Stimulated activated CD4-positive, alpha-beta T cell treated with anti-CD3 and anti-CD28 coated beads, TNF-alpha, amount 100 ng/mL, for 24 hours (primary cell): ENCODE measurements around the gene DDX41.
"Not testable (repeated sequence)": the region's sequence is repeated elsewhere in the genome, so short reads cannot be mapped to it uniquely, and the experiment has no call there.

ENCODE experiments used
- DNase-seq, 3 experiments: peaks; one replicate each; pipeline ENCODE4 v3.0.0-alpha.2; 2020; ENCODE audit warnings: low read depth in 3 of 3

Gene DDX41

DNA sequence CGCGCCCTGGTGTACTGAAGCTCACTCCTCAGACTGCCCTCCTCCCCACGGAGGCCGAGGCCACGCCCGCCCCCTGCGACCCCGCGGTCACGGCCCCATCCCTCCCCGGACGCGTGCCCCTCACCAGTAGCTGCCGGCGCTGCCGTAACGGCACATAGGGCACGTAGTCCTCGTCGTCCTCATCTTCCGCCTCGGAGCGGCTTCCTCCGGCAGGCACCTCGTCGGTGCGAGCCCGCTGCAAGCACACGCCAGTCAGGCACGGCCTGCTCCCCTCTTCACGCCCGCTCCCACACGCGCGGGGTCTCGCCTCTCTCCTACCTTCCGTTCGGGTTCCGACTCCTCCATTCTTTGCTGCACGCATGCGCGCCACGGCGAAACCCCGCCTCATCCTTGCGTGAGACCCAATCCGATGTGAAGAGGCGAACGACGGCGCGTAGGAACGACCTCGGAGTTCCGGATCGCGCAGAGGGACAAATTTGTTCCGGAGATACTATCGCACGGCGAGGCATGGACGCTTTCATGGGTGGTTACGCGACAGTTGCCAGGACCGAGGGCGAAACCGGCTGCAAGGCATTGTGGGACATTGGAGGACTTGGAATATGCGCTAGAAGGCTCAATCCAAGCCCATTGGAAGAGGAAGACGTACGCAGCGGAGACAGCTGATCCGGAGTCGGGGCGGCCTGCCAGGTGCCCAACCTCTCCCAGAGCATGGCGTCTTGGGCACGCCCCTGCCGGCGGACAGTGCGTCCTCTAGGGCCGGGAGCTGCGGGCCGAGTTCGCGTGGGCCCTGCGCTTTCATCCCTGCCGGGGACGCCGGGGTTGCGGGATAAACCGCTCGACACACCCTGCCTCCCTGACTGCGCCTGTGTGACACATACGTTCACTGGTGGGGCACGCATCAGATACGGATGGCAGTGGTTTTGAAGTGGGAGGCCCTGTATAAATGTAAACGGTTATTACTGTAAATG is at the start of gene DDX41:
Gene DDX41, minus strand, starts transcription at position 361 of the 968 bp plus-strand sequence. Its CDS starts 16 bp downstream, at position 345.
- peak; percentile 93 to 96 (median 95) for DNase-seq

DNA sequence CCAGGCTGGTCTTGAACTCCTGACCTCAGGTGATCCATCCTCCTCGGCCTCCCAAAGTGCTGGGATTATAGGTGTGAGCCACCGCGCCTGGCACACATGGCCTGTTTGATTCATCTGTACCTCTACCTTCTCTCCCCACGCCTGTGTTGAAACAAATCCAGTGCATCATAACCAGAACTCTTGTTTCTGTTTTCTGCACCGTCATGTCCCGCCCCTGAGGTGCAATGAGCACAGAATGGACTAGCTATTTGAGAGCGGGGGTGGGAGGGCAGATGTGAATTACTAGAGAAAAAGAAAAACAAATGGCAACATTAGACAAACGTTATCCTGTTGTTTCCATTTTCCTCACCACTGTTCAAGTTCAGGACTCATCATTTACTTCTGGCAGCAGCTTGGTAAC is 48.3 kb upstream of the DDX41 start:
- DNase-seq: no peak

DNA sequence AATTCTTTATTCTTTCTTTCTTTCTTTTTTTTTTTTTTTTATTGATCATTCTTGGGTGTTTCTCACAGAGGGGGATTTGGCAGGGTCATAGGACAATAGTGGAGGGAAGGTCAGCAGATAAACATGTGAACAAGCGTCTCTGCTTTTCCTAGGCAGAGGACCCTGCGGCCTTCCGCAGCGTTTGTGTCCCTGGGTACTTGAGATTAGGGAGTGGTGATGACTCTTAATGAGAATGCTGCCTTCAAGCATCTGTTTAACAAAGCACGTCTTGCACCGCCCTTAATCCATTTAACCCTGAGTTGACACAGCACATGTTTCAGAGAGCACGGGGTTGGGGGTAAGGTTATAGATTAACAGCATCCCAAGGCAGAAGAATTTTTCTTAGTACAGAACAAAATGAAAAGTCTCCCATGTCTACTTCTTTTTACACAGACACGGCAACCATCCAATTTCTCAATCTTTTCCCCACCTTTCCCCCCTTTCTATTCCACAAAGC is 42.7 kb upstream of the DDX41 start:
- DNase-seq: not testable (repeated sequence)

DNA sequence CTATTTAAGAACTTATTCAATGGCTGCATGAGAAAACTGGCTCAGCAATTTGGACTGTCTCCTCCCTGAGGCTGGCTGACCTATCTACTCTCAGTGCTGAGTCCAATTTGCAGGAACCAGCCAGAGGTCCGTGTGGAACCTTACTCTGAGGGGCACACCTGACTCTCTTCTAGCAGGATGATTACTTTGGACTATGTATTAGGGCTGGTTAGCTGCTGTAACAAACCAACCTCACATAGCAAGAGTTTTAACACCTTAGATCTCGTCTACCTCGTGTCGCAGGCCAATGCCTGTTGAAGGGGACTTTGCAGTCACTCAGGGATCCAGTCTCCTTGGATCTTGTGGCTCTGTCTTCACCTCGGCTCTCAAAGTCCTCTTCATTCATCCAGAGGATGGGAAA is 41.0 kb upstream of the DDX41 start:
- DNase-seq: no peak

DNA sequence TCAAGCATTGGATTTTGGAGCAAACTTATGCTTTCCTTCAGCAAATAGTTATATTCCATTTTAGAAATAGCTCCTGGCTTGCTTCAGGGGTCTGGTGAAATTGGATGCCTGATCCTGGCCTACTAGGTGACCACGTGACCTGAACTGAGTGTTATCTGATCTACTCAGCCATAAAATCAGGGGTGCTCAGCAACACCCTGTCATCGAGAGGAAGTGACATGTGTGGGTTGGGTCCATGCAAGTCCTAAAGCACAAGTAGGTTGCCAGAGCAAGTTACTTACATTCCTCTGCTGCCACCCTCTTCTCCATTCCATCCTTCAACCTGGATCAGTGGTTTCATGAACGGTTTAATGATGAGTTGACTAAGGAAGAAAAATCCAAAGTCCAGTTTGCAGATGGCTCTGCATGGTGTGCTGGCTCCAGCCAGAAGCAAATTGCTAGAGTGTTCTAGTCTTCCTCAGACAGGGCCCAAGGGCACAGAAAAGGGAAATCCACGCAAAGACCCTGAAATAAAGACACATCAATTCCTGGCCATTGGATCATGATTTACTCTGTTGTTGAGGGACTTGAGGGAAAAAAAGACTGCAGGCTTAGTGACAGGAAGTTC is 40.4 kb upstream of the DDX41 start:
- DNase-seq: no peak

DNA sequence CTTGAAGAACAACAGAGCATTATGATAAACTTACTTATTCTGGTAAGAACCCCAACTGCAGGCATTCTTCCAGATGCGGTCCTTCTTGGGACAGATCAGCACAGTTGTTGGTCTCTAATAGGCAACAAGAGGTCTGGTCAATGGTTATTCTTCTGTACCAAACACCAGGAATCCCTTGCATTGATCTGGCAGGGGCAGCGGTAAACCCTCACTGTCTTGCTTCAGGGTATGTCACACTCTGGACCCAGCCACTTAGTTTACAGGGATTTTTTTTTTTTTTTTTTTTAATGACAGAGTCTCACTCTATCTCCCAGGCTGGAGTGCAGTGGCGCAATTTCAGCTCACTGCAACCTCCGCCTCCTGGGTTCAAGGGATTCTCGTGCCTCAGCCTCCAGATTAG is 38.9 kb upstream of the DDX41 start:
- DNase-seq: no peak

DNA sequence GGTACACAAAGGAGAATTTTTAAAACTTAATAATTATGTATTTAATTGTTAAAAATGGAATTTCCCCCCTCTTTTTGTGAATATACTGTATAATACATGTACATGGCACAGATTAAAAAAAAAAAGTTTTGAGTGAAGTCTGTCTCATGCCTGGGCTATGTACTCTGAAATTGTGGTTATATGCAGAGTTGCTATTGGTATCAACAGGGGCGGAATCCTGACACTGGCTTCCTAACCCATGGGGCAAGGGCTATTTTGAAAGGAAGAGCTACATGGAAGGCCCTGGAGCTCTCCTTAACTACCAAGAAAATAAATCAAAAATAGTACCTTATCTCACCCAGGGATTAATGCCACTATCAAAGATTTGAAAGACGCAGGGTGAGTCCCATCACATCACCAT is 38.5 kb upstream of the DDX41 start:
- DNase-seq: no peak

DNA sequence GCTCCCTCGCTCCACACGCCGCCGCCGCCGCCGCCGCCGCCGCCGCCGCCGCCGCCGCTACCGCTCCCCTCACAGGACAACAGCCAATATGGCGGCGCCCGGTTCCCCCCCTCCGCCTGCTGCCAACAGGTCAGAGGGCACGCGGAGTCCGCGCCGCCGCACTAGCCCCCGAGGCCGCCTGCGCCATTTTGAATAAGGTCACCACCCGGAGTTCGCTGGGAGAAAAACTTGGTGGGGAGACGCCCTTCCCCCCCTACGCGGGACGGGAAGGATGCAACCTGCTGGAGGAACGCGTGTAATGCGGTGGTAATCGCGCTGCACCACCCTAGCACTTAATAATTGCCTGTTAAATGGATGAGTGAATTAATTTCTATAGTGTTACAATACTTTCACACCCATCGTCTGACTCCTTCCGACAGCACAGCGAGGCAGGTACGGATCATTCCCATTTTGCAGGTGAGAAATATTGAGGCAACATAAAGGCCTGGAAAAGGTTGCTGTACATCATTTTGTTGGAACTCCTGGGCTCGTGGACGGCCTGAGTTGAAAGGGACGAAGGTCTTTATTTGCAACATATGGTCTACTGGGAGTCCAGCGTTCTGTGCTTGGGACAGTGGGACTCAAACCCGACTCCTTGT is 37.8 kb upstream of the DDX41 start, which contains the start of gene FAM193B:
Gene FAM193B, minus strand, starts transcription at position 90 of the 638 bp plus-strand sequence. CDS start 105 bp downstream, outside the sequence.
- DNase-seq: peak; percentile 89 to 96 (median 91)

DNA sequence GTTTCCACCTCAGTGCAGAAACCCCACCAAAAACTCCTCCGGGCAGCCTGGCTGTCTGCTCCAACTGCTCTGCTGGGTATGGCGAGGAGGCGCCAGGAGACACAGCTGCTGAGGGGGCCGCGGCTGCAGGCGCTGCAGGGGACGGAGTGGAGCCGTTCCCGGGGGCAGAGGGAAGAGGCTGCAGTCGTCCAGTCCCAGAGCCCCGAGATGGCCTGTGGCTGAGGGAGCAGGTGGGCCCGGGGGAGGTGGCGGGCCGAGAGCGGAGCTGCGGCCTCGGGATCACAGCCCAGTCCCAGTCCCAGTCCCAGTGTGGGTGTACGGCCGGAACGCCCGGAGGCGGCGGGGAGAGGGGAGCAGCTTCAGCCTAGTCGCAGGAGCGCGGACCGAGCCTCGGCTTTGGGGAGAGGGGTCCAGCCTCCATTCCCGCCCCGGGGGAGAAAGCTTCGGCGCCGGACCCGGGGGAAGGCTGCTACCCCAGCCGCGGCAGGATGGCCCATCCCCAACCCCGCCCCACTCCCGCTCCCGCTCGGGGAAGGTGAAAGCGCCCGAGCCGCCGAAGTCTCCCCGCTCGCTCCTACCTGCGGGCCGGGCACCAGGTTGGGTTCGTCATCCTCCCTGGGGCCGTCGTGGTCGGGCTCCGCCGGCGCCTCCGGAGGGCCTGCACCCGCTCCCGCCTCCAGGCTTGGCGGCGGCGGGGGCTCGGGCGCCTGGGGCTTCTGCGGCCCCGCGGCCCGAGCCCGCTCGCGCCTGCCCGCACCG is 37.1 kb upstream of the DDX41 start:
- peak; percentile 9 to 38 (median 12) for DNase-seq

DNA sequence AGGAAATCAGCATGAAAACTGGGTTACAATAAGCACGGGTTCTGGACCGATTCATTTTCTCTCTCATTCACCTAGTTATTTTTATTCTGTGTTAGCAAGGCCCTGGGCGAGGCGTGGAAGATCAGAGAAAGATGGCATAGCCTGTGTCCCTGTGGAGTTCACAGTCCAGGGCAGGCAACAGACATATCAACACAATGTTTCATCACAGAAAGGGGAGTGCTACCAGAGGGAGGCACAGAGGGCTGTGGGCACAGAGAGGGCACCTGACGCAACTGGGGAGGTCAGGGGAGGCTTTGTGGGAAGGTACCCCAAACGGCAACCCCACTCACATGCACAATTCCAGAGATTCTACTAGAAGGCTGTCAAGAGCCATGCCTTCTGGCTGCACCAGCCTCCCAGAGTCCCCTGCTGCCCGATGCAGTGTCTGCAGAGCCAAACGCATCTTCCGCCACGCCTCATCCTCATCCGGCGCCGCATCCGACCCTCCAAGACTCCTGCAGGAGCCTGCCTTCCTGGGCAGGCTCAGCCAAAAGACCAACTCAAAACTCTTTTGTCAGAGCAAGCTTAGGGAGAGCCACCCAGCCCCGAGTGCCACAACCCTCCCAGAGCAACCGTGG is 36.2 kb upstream of the DDX41 start:
- no peak for DNase-seq

DNA sequence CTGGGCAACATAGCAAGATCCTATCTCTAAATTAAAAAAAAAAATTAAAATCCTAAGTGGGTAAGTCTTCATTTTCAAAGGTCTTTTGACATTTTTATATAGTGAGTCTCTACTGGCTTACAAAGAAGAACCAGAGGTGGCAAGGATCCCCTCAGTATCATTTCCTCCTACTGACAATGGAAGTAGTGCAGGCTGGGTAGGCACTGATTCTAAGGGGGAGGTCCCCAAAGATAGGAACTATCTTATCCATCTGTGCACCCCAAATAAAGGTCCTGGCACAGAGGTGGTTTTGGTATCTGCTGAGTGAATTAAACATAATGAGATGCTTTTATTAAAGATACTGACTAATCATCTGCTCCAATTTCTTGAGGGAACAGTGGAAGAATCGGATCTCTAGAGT is 33.4 kb upstream of the DDX41 start:
- no peak for DNase-seq

DNA sequence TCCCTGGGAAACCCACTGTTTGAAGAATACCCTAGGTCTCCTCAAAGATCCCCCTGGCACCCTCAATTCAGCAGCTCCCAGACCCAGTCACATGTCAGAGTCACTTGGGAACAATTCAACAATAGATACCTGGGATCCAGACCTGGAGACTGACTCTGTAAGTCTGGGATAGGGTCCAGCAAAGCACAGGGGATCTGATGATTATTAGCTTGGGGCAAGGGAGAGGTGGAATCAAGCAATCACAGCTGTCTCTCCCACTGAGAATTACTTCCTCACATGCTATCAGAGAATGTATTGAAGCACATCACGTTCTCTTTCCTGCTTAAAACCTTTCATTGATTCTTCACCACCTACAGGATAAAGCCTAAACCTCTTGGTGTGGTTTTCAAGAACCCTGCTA is 31.7 kb upstream of the DDX41 start:
- DNase-seq: no peak

DNA sequence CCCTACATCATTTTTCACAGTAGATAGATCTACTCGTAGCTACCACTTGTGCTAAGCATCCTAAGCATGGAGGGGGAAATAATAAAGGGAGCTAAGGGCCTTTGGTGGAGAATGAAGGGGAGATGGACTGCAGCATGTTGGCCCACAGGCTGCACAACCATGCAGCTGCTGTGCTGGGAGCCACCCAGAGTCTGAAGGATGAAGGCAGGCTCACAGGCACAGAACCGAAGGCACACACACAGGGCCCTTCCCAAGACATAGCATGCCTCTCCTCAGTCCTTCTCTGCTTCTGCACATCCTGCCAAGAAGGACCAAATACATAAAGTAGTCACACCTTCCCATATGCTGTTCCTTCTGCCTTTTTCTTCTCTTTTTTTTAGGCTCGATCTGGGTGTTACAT is 31.0 kb upstream of the DDX41 start:
- no peak for DNase-seq

DNA sequence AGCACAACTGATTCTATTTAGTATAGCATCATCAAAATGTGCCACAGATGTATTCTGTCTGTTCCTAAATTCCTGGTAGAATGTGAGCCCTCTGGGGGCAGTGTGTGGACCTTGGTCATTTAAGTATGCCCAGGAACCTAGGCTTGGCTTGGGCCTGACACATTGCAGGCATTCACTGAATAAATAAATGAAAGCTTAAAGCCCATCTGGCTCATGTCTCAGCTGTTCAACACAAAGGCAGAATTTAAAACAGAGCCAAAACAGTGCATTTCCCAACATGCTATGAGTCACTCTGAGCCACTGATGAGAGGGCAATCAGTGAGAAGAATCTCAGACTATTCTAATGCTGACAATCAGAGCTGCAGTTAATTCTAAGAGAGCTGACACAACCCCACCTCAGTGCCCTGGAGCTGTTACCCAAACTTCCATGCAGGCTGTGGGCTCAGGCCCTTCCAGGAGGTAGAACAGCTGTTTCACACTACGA is 29.5 kb upstream of the DDX41 start:
- DNase-seq: no peak

DNA sequence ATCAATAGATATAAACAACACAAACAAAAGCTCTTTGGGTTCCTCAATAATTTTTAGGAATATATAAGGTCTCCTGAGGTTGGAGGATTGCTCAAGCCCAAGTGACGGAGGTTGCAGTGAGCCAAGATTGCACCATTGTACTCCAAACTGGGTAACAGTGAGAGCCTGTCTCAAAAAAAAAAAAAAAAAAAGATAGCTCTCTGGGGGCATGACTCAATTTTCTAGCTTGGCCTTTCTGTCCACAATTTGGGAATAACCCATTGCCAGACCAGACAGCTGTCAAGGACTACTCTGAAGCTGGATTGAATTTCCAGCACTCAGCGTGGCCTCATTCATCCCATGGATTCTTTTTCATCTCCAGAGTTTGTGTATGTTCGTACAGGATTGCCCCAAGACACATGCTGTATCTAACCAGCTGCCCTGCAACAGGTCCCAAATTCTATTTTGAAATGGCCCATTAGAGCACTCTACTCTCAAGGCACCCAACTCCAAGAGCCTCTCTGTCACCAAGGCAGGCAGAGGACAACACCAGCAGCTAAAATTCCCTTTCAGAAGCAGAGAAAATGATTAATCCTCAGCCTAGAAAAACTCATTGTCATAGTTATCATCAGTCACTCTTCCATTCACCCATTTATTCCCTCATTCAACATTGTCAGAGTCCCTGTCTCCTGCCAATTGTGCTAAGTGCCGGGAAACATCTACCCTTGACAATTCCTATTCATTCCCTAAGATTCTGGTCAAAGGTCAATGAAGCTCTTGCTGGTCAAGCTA is 28.9 kb upstream of the DDX41 start:
- DNase-seq: no peak

DNA sequence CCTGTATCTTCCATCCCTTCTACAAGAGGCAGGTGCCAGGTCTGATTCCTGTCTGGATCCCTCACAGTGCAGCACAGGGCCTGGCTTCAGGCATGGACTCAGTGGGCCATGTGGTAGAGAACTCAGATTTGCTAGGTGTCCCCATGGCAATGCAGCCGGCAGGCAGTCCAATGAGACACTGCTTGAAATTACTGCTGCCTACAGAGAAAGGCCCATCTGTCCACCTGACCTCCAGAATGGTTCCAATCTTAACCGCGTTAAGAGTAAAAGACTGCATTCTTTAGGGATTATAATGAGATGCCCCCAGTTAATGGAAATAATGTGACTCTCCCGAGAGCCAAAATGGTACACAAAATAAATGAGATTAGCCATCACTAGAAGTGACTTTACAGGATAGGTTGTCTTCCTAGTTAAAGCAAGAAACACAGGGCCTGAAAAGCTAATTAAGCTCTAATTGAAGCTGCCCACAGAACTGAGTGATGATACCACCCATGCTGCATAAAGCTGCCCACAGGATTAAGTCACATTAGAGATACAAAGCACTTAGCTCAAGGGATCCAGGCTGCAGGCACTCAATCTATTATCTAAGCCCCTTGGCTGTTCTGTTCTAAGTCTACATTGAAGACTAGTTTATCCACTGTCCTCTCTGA is 26.2 kb upstream of the DDX41 start:
- DNase-seq: no peak

DNA sequence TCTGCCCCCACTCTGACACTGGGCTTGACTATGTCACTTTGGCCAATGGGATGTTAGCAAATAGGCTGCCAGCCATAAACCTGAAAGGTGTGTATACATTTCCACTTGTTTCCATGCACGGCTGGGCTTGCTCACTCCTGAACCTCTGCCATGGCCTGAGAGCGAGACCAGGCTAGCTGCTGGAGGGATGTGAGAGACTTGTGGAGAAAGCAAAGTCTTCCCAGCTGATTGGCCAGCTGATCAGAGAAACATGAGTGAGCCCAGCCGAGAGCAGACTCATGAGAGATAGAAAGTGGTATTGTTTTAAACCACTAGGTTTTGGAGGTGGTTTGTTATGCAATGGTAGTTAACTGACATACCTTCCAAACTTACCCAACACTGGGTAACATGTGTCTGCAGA is 23.7 kb upstream of the DDX41 start:
- DNase-seq: no peak

DNA sequence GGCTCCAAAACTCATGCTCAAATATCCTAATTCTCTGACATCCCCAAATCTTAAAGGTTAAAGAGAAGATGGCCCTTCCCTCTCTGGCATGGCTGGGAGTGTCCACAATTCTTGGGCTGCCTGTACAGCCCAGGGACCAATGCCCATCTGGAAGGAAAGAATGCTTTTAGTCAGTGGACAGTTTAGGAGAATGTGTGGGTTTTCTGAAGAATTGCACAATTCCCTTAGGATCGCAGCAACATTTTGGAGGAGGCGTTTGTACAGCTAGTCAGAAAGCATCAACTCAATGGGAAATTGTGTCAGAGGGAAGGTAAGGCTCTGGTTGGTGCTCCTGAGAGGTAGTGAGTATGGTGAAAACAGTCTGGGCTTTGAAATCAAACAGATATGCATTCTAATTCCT is 22.6 kb upstream of the DDX41 start:
- no peak for DNase-seq

DNA sequence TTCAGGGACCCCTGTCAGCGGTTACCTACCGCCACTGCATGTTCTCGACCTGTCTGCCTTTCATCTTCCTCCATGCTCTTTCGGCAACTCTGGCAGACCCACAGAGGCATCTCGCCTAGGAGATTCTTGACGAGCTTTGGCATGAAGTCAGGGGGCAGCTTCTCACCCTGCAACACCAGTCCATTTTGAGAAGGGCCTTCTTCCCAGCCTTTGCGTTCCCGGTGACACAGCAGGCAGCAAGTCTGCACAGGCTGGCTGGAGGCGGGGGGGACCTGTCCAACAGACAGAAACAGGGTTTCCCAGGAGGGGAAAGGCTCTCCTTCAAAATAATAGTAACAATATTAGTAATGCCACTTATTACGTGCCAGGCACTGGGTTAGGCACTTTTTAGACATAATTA is 22.1 kb upstream of the DDX41 start:
- no peak for DNase-seq
